GM12872 (cell line): ENCODE results near the gene MGMT.

Experiments
- CTCF ChIP-seq: IDR thresholded peaks from 3 replicates; pipeline ENCODE4 v1.5.1; 2011; ENCODE audit warnings: low read depth, mild to moderate bottlenecking, low read length, moderate library complexity; ENCODE audit not compliant: insufficient read depth

Gene MGMT

GRCh38 chr10:129692695-129693094, 225.7 kb downstream of the MGMT start:
- no peak for TF ChIP-seq CTCF

DNA sequence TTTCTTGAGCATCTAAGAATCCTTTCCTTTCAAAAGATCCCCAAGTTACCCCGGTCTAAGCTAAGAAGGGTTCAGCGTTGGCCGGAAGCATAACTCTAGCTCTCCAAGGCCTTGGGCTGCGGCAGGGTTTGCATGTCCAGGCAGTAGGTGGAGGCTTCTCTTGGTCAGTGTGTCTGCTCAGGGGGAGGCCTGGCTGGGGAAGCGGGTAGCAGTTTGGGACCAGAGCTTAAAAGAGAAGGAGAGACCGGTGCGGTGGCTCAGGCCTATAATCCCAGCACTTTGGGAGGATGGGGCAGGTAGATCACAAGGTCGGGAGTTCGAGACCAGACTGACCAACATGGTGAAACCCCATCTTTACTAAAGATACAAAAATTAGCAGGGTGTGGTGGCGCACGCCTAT, 226.3 kb downstream of the MGMT start:
- TF ChIP-seq CTCF = no peak

DNA sequence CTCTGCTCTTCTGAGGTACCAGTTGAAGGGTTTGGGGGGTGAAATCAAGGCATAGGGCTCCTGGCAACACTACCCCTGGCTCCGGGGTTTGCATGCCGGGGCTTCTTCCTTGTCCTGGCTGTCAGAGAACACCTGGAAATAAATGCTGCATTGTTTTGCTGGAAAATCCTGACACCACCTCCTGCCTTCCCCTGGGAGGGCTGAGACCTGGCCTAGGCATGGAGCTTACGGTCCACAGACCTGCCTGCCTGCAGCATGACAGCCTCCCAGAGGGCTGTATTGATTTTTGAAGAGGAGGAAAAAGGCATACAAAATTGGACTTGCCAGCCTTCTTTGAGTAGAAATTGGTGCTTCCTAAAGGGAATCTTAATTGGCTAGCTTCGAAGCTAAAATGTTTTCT, 227.1 kb downstream of the MGMT start:
- no peak for TF ChIP-seq CTCF

DNA sequence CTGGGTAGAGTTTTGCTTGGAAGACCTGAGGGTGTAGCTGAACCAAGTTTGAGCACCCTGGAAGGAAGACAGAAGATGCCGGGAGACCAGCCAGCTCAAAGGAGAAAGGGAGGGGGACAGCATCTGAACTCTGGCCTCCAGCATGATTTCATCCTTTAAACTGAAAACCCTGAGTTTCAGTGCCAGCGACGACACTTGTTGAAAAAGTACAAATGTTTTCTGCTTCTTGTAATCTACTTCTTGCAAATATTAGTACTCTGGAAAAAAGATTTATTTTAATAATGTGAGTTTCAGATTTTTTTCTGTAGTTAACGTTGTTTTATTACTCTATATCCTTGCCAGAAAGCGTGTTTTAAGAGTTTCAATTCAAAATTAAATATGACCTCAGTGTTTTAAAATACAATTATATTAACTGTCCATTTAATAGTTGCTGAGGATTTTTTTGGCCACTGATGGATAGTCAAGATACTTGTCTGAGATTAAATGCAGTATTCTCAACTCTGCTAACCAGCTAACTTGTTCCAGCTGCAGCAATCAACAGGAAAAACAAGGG, 227.7 kb downstream of the MGMT start:
- TF ChIP-seq CTCF = no peak

DNA sequence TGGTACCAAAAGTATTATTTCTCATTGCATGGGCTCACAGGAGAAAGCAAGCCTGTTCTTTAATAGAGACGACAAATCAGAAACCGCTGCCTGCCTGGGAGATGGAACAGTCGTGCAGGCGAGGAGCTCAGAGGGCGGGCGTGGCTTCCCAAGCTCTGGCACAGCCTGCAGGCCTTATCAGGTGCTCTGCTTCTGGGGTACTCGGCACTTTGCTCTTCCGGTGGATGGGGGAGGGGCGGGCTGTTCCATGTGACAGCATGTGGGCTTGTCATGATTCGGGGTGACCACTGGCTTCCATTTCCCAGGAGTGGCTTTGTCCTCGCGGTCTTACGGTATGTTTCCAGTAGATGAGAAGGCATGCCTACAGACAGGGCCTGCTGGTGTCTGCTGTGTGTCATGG, 228.6 kb downstream of the MGMT start:
- TF ChIP-seq CTCF = no peak

DNA sequence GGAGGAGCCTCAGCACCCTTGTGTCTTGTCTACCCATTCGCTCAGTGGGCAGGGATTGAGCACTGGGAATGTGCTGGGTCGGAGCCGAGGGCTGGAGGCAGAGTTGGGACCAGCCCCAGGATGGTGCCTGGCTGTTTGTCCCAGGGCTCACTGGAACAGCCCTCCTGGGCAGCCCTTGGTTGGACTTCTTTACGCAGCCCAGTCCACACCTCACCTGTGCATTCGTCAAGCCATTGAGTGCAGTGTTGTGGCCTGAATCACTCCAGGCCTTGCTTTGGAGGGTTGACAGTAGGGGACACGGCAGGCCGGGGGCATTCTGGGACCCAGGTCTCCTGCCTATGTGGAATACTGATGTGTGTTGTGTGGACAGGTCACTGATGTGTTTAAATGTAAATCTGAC, 229.6 kb downstream of the MGMT start:
- TF ChIP-seq CTCF = no peak

DNA sequence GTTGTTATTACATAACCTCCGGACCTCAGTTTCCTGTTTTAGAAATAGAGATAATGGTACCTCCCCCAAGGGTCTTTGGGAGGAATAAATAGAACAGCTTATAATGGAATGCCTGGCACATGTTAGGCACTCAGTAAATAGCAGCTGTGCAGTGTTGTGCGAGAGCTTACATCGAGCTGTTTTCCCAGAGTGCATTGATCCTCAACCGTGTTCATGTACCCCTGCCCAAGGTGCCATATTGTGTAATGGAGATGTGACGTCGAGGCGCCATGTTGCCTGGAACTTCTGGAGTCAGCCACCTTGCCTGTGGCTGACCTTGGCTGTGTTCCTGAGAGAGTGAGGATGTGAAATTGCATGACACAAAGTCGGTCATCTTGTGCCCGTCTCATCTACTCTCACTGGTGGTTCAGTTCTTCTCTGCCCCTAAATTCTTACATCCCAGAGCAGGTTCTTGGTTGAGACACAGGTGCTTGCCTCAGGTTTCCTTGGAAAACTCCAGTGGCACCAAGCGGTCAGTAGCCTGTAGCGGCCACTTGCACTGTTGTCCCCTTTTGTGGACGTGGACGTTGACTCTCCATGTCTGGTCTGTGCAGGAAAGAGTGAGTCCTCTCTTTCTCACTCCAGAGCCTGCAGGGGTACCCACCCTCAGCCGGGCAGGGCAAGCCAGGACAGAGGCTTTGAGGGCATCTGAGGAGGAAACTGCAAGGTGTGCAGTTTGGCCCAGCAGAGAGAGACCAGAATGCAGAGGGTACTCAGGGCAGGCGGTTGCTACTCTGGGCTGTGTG, 230.6 kb downstream of the MGMT start:
- TF ChIP-seq CTCF = no peak
